HepG2 (cell line): ENCODE data around the gene PTK7. TPM values are rescaled to one million over a fixed set of nuclear protein-coding genes. Genes with fewer than 3 reads are reported as not detected.

ENCODE experiments used
- ATAC-seq: fragments of 200-7000 bp; cut with Tn5 transposase; 3 replicates; pipeline ENCODE4 v1.9.1; 2020; ENCODE audit warnings: mild to moderate bottlenecking, moderate library complexity
- BruUV-seq: library from RNA; stranded (reverse); fragments of 400-500 nt; replicated peaks from 2 replicates; lab custom pipeline; 2021; lab: Mats Ljungman, UMichigan
- CTCF ChIA-PET: fragments of 300-600 bp; formaldehyde crosslinking; extraction: SDS; loops from one replicate; lab custom pipeline; 2021; ENCODE audit warnings: low total read pairs, inconsistent platforms, low intra/inter-chr PET ratio; lab: Yijun Ruan, JAX
- POLR2A ChIA-PET: fragments of 350-600 bp; sonication (Branson Sonifier 250); formaldehyde crosslinking; loops from one replicate; lab custom pipeline; 2020; ENCODE audit warnings: antibody characterized with exemption, inconsistent platforms; lab: Yijun Ruan, JAX
- DNase-seq: peaks from one replicate; pipeline ENCODE4 v3.0.0-alpha.2; 2015; ENCODE audit warnings: low spot score
- FAIRE-seq: peaks from 3 replicates; lab custom pipeline; 2011; peaks lifted over from hg19 to GRCh38; lab: Jason Lieb, UNC
- H2AFZ ChIP-seq: one replicate; pipeline ENCODE4 v1.6.1; 2011; ENCODE audit warnings: low read length, inconsistent platforms
- H3K27ac ChIP-seq: fragments of 300-600 bp; 3 replicates; pipeline ENCODE4 v1.8.0; 2011; ENCODE audit warnings: mixed run types, mild to moderate bottlenecking, mixed read lengths, low read length, inconsistent platforms; ENCODE audit not compliant: insufficient read depth; ENCODE audit errors: extremely low read length
- H3K27me3 ChIP-seq, 2 experiments: fragments of 200-600 bp in 1 of 2; 2 replicates in 1 of 2; 3 replicates in 1 of 2; pipeline versions ENCODE4 v1.6.0 to v1.8.0; 2011; ENCODE audit warnings: low read length in 2 of 2, mild to moderate bottlenecking in 2 of 2, moderate library complexity in 2 of 2, inconsistent platforms in 1 of 2; ENCODE audit not compliant: insufficient read depth in 2 of 2, control insufficient read depth in 1 of 2
- H3K36me3 ChIP-seq, 2 experiments: fragments of 200-600 bp in 1 of 2; replicated peaks in 1 of 2; 2 replicates in 1 of 2; 3 replicates in 1 of 2; pipeline versions ENCODE4 v1.5.1 to v1.8.0; 2011; ENCODE audit warnings: low read length in 2 of 2, inconsistent platforms in 1 of 2; ENCODE audit not compliant: insufficient read depth in 2 of 2, control insufficient read depth in 1 of 2
- H3K4me1 ChIP-seq: 2 replicates; pipeline ENCODE4 v1.5.1; 2012; ENCODE audit warnings: low read length, inconsistent platforms; ENCODE audit not compliant: insufficient read depth
- H3K4me2 ChIP-seq: 2 replicates; pipeline ENCODE4 v1.6.0; 2011; ENCODE audit warnings: low read depth, low read length, inconsistent platforms
- H3K4me3 ChIP-seq, 3 experiments: fragments of 200-600 bp in 1 of 3; sonication (generic), shearing (Covaris generic) in 1 of 3; replicated peaks in 1 of 3; 2 replicates each; pipeline ENCODE4 v1.5.1; 2011 to 2016; ENCODE audit warnings: low read length in 3 of 3, inconsistent platforms in 2 of 3, low read depth in 2 of 3, mild to moderate bottlenecking in 2 of 3, control low read depth in 1 of 3, mixed read lengths in 1 of 3; ENCODE audit not compliant: insufficient read depth in 1 of 3
- H3K79me2 ChIP-seq: one replicate; pipeline ENCODE4 v1.6.1; 2011; ENCODE audit warnings: low read length, inconsistent platforms; ENCODE audit not compliant: insufficient read depth
- H3K9ac ChIP-seq: 2 replicates; pipeline ENCODE4 v1.6.0; 2011; ENCODE audit warnings: mild to moderate bottlenecking, low read depth, low read length, inconsistent platforms; ENCODE audit not compliant: insufficient read depth
- H3K9me3 ChIP-seq: 2 replicates; pipeline ENCODE4 v1.5.1; 2012; ENCODE audit warnings: mild to moderate bottlenecking, low read length
- H4K20me1 ChIP-seq: 2 replicates; pipeline ENCODE4 v1.6.0; 2011; ENCODE audit warnings: inconsistent platforms, mild to moderate bottlenecking, low read length, moderate library complexity; ENCODE audit not compliant: insufficient read depth
- AGO2 ChIP-seq: fragments of 200-400 bp; formaldehyde crosslinking; optimal IDR thresholded peaks from 2 replicates; pipeline ENCODE3; 2017; ENCODE audit warnings: mild to moderate bottlenecking, low read depth, low read length, moderate library complexity
- HES4 ChIP-seq: sonication (generic); formaldehyde crosslinking; IDR thresholded peaks from 2 replicates; pipeline ENCODE4 v1.9.0; 2021; ENCODE audit warnings: mild to moderate bottlenecking, missing genetic modification reagents, borderline replicate concordance
- POLR2AphosphoS2 ChIP-seq: IDR thresholded peaks from 2 replicates; pipeline ENCODE4 v1.6.1; 2011; ENCODE audit warnings: low read depth, low read length, improper control_type of control experiment
- POLR2AphosphoS5 ChIP-seq: IDR thresholded peaks from 2 replicates; pipeline ENCODE4 v1.6.1; 2012; ENCODE audit warnings: low read depth, low read length
- RAD51 ChIP-seq: fragments of 450-650 bp; IDR thresholded peaks from 2 replicates; pipeline ENCODE4 v1.6.1; 2016; ENCODE audit warnings: borderline replicate concordance
- U2AF2 ChIP-seq: fragments of 200-400 bp; formaldehyde crosslinking; IDR thresholded peaks from 2 replicates; pipeline ENCODE4 v1.6.1; 2017; ENCODE audit warnings: low read depth, mild to moderate bottlenecking, low read length
- ZFP36L1 ChIP-seq: sonication (generic); formaldehyde crosslinking; IDR thresholded peaks from 2 replicates; pipeline ENCODE4 v1.8.0; 2022; ENCODE audit warnings: mild to moderate bottlenecking, missing genetic modification reagents, moderate library complexity
- ZFY ChIP-seq: sonication (generic); formaldehyde crosslinking; IDR thresholded peaks from 2 replicates; pipeline ENCODE4 v1.4.0; 2020; ENCODE audit warnings: missing genetic modification reagents
- ZNF292 ChIP-seq: sonication (generic); formaldehyde crosslinking; IDR thresholded peaks from 2 replicates; pipeline ENCODE4 v1.8.1; 2022; ENCODE audit warnings: mild to moderate bottlenecking, low read depth, missing genetic modification reagents, borderline replicate concordance
- ZNF501 ChIP-seq: sonication (generic); formaldehyde crosslinking; IDR thresholded peaks from 2 replicates; pipeline ENCODE4 v1.5.1; 2020; ENCODE audit warnings: mild to moderate bottlenecking, moderate library complexity, missing genetic modification reagents
- ZNF790 ChIP-seq: sonication (generic); formaldehyde crosslinking; IDR thresholded peaks from 2 replicates; pipeline ENCODE4 v1.8.0; 2022; ENCODE audit warnings: missing genetic modification reagents, mild to moderate bottlenecking, borderline replicate concordance
- ZSCAN9 ChIP-seq: IDR thresholded peaks from 2 replicates; pipeline ENCODE4 v1.6.1; 2016; ENCODE audit warnings: borderline replicate concordance
- whole genome bisulfite sequencing: methylation state at CpG from one replicate; pipeline ENCODE4 v1.1.6; 2017; ENCODE audit warnings: low lambda C conversion rate; 5-methylcytosine and 5-hydroxymethylcytosine counted together
- in situ Hi-C: cut with HindIII; loops from 2 replicates; pipeline ENCODE4 v1.10.0; 2017; ENCODE audit warnings: low pct_unique_long_range_greater_than_20kb; ENCODE audit not compliant: extremely low pct_ligation_motif_present
- intact Hi-C: fragments of 100-400 bp; cut with micrococcal nuclease; formaldehyde crosslinking; loops from one replicate; pipeline ENCODE4 v1.10.0; 2022; ENCODE audit not compliant: unreplicated experiment
- polyA plus RNA-seq, 8 experiments: library from polyadenylated mRNA; depleted of rRNA in 3 of 8; stranded (reverse) in 7 of 8; unstranded in 1 of 8; fragments of >200 nt; fragmentation: Illumina TruSeq in 4 of 8; extraction: Trizol in 4 of 8; gene quantifications; 2 replicates each; pipeline versions ENCODE4 v1.2.1 to v1.2.3, GENCODE V29; 2011 to 2016; ENCODE audit warnings: low read depth in 4 of 8, missing spikeins in 1 of 8, mixed read lengths in 1 of 8; ENCODE audit not compliant: insufficient read depth in 1 of 8
- total RNA-seq, 5 experiments: library from RNA; depleted of rRNA; stranded (reverse); fragments of >200 nt; fragmentation: Illumina TruSeq; extraction: Trizol; gene quantifications; 2 replicates each; pipeline ENCODE4 v1.2.3, GENCODE V29; 2016; ENCODE audit warnings: low read depth in 1 of 5
- TF ChIP-seq, protein P1 (sequence below): sonication (generic); formaldehyde crosslinking; IDR thresholded peaks from 2 replicates; pipeline ENCODE4 v1.4.0; 2020; ENCODE audit warnings: mild to moderate bottlenecking, missing genetic modification reagents, borderline replicate concordance

The PTK7 gene
- total and polyA plus RNA-seq, 2 of the 13 experiments (the other 11 are each of a cell fraction or from before 2014, with no cell fraction given), result 98.5 to 99.8 TPM

DNA sequence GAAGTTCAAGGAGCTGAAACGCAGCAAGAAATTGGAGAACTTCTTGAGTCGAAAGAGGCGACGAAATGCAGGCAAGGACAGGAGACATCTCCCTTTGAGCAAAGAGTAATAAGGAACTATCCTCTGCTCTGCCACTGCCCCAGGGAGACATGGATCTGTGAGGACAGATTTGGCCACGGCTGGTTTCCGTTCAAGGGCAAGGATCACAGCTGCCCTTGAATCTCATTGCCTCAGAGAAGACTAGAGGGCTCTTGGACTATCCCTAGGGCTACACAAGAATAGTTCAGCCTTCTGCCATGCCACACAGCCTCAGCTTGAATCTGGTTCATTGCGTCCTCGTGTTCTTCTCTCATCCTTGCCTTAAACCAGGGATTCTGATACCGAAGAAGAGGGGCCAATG, 47.0 kb upstream of the PTK7 start (continued):
- TF ChIP-seq AGO2, result peak; percentile 24

DNA sequence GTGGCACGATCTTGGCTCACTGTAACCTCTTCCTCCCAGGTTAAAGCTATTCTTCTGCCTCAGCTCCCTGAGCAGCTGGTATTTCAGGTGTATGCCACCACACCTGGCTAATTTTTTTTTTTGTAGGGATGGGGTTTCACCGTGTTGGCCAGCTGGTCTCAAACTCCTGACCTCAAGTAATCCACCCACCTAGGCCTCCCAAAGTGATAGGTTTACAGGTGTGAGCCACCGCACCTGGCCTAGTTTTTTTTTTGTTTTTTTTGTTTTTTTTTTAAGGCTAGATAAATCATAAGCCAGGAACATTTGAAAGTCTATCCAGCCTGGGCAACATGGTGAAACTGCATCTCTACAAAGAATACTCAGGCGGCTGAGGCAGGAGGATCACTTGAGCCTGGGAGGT, 43.8 kb upstream of the PTK7 start:
- Histone ChIP-seq H3K4me2 (no peak overlapping the region), H3K9me3 (no peaks in the 10 kb centered on the region), H3K4me3 (no peak overlapping the region), H3K27me3 (no peaks in the 10 kb centered on the region), H3K4me1 (peaks cover 12% of the 10 kb centered on the region), H3K79me2 (no peaks in the 10 kb centered on the region), H3K9ac (no peak overlapping the region), H3K36me3 (peaks cover 27 to 54% of the 10 kb centered on the region in 2 experiments), H2AFZ (no peak overlapping the region), H4K20me1 (peaks cover 3% of the 10 kb centered on the region; the same call in 1 of the 2 replicates)
- intact Hi-C loops, result no loop called here
- TF ChIP-seq ZFP36L1 (no peak), HES4 (CRISPR knock-in tag) (no peak), U2AF2 (no peak), POLR2AphosphoS5 (0 out of 2 replicates have a peak, but pooled peaks have one; percentile 21), ZSCAN9 (CRISPR knock-in tag) (no peak), ZFY (CRISPR knock-in tag) (peak; percentile 21; the same call in 1 of the 2 replicates), ZNF292 (CRISPR knock-in tag) (no peak), RAD51 (no peak), POLR2AphosphoS2 (0 out of 2 replicates have a peak, but pooled peaks have one; percentile 2), ZNF790 (CRISPR knock-in tag) (no peak), ZNF501 (CRISPR knock-in tag) (no peak)
- TF ChIP-seq, protein P1, sequence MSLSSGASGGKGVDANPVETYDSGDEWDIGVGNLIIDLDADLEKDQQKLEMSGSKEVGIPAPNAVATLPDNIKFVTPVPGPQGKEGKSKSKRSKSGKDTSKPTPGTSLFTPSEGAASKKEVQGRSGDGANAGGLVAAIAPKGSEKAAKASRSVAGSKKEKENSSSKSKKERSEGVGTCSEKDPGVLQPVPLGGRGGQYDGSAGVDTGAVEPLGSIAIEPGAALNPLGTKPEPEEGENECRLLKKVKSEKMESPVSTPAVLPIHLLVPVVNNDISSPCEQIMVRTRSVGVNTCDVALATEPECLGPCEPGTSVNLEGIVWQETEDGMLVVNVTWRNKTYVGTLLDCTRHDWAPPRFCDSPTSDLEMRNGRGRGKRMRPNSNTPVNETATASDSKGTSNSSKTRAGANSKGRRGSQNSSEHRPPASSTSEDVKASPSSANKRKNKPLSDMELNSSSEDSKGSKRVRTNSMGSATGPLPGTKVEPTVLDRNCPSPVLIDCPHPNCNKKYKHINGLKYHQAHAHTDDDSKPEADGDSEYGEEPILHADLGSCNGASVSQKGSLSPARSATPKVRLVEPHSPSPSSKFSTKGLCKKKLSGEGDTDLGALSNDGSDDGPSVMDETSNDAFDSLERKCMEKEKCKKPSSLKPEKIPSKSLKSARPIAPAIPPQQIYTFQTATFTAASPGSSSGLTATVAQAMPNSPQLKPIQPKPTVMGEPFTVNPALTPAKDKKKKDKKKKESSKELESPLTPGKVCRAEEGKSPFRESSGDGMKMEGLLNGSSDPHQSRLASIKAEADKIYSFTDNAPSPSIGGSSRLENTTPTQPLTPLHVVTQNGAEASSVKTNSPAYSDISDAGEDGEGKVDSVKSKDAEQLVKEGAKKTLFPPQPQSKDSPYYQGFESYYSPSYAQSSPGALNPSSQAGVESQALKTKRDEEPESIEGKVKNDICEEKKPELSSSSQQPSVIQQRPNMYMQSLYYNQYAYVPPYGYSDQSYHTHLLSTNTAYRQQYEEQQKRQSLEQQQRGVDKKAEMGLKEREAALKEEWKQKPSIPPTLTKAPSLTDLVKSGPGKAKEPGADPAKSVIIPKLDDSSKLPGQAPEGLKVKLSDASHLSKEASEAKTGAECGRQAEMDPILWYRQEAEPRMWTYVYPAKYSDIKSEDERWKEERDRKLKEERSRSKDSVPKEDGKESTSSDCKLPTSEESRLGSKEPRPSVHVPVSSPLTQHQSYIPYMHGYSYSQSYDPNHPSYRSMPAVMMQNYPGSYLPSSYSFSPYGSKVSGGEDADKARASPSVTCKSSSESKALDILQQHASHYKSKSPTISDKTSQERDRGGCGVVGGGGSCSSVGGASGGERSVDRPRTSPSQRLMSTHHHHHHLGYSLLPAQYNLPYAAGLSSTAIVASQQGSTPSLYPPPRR (CRISPR knock-in tag), result no peak
- TF ChIP-seq, all 625 proteins: peak for 3
- FAIRE-seq, result no peak
- WGBS, result 99% methylated on average over 4 of the region's 4 CpGs
- no peak overlapping the region for H3K27ac ChIP-seq
- in situ Hi-C loops, result no loop called here
- ATAC-seq, result no peak
- POLR2A ChIA-PET, result interaction anchor here (1.0 to 5.2 kb wide), 5 partner anchors 11 to 28 kb away, joined by 3 to 41 read pairs (median 12); partner anchors contain the start of genes CUL7, KLC4, KLHDC3 and MEA1
- BruUV-seq, result no TSS peak
- CTCF ChIA-PET, result no interaction called here
- no peak for DNase-seq
